GM19240 (cell line): ENCODE data around the gene C12orf54.
A peak's percentile ranks its signal among the peaks of the same experiment; 100 is the strongest.
"Not testable (repeated sequence)": the region's sequence is repeated elsewhere in the genome, so short reads cannot be mapped to it uniquely, and the experiment has no call there.

Source experiments
- DNase-seq: peaks from one replicate; pipeline ENCODE4 v3.0.0; 2011; ENCODE audit warnings: low spot score; ENCODE audit not compliant: insufficient read length

C12orf54 gene

GRCh38 chr12:48482198-48482597 is at the start of gene C12orf54:
Gene C12orf54 (plus strand): TSS chr12:48482498. CDS start chr12:48483297, 799 bp downstream.
- DNase-seq, result no peak

GRCh38 chr12:48434016-48434415 is 48.3 kb upstream of the C12orf54 start:
- not testable (repeated sequence) for DNase-seq

DNA sequence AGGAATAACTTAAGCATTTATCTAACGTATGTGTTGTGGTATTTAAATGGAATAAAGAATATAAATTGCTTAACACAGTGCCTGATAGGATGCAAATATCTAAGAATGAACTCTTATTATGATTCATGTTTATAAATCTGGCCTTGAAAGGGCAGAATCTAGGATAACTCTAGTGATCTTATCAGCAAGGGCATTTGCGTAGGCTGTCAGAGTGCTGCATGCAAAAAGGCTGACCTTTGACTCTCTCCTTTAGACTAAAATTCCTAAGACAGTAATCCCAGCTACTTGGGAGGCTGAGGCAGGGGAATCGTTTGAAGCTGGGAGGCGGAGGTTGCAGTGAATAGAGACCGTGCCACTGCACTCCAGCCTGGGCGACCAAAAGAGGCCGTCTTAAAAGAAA is 41.2 kb upstream of the C12orf54 start:
- no peak for DNase-seq

DNA sequence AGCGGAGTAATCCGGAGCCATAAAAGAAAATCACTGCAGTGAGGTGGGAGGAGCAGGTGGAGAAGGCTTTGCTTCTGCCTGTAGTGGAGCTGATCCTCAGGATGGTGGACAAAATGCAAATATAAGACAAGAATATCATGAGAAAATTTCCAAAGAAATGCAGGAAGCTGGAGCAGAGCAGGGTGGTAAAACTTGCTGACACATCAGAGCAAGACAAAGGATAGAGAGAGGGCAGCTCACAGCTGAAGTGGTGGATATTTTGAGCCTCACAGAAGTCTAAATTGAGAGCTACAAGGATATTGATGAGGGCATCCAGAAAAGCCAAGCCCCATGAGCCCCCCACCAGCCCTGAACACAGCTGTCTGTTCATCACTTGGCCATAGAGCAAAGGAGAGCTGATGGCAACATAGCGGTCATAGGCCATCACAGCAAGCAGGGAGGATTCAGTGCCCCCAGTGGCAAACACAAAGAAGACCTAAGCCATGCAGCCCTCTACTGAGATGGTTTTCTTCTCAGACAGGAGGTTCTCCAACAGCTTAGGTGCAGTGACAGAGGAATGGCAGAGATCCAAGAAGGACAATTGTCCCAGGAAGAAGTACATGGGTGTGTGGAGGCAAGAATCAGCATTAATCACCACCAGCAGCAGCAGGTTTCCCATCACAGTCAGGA is 40.0 kb upstream of the C12orf54 start:
- no peak for DNase-seq

- DNase-seq, result no peak
These were observed 36.8 kb upstream of the C12orf54 start for GRCh38 chr12:48445538-48445937.

- peak; percentile 2 for DNase-seq
These were observed 36.0 kb upstream of the C12orf54 start for GRCh38 chr12:48446161-48446776.

- no peak for DNase-seq
These were observed 34.5 kb upstream of the C12orf54 start for GRCh38 chr12:48447755-48448154.

DNA sequence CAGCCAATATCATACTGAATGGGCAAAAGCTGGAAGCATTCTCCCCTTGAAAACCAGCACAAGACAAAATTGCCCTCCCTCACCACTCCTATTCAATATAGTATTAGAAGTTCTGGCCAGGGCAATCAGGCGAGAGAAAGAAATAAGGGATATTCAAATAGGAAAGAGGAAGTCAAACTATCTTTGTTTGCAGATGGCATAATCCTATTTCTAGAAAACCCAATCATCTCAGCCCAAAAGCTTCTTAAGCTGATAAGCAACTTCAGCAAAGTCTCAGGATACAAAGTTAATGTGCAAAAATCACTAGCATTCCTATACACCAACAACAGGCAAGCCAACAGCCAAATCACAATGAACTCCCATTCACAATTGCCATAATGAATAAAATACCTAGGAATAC is 30.9 kb upstream of the C12orf54 start:
- no peak for DNase-seq

GRCh38 chr12:48452961-48453360 is 29.3 kb upstream of the C12orf54 start:
- DNase-seq, result not testable (repeated sequence)

GRCh38 chr12:48454667-48455066 is 27.6 kb upstream of the C12orf54 start:
- DNase-seq, result no peak

- DNase-seq, result no peak
These were observed 27.2 kb upstream of the C12orf54 start for GRCh38 chr12:48455116-48455515.

DNA sequence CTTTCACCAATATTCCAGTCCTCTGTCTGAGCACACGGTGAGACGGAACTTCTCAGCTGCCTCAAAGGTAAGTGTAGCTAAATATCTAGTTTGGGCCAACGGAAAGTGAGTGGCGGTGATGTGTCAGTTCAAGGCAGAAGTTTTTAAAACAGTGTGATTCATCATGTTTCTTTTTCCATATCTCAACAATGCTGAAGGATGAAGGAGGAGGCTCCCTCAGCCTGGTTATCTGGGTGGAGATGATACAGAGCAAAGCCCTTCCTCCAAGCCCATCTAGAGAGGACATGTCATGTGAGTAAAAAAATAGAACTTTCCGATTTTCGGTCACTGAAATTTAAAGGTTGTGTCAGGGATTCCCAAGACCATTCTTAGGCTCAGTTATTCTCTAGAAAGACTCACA is 23.0 kb upstream of the C12orf54 start:
- DNase-seq, result no peak

- not testable (repeated sequence) for DNase-seq
These were observed 13.3 kb upstream of the C12orf54 start for GRCh38 chr12:48469027-48469426.

GRCh38 chr12:48472259-48472658 is 10.0 kb upstream of the C12orf54 start, which contains the start of gene ANP32D:
Gene ANP32D (plus strand): TSS chr12:48472559. CDS start chr12:48472665, 106 bp downstream.
- DNase-seq, result no peak

GRCh38 chr12:48473061-48473460 is 9.2 kb upstream of the C12orf54 start:
- no peak for DNase-seq

GRCh38 chr12:48474497-48474896 is 7.8 kb upstream of the C12orf54 start:
- DNase-seq, result not testable (repeated sequence)

GRCh38 chr12:48482930-48483329 is 632 bp downstream of the C12orf54 start:
- no peak for DNase-seq

DNA sequence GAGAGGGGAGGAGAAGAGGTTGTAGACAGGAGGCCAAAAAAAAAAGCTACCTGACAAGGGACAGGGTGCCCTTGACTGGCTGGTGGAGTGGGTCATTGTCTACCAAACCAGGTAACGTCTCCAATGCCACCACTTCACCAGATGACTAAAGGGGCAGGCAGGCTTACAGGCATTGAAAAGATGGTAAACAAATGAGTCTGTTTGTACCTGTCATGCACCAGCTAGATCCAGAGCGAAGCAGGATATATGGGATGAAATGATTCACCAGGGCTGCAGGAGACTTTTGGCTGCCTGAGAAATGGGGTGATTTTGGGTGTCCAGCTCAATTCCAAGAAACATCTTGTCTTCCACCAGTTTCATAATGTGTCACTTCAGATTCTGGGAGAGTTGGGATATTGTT is 4.0 kb downstream of the C12orf54 start:
- DNase-seq, result no peak

- DNase-seq, result no peak
These were observed 4.4 kb downstream of the C12orf54 start for GRCh38 chr12:48486679-48487078.

GRCh38 chr12:48489012-48489411 is 6.7 kb downstream of the C12orf54 start:
- DNase-seq, result no peak

GRCh38 chr12:48489456-48489855 is 7.2 kb downstream of the C12orf54 start:
- DNase-seq, result not testable (repeated sequence)

DNA sequence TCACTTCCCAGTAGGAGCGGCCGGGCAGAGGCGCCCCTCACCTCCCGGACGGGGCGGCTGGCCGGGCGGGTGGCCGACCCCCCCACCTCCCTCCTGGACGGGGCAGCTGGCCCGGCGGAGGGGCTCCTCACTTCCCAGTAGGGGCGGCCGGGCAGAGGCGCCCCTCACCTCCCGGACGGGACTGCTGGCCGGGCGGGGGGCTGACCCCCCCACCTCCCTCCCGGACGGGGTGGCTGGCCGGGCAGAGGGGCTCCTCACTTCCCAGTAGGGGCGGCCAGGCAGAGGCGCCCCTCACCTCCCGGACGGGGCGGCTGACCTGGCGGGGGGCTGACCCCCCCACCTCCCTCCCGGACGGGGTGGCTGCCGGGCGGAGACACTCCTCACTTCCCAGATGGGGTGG is 18.0 kb downstream of the C12orf54 start:
- DNase-seq, result not testable (repeated sequence)

GRCh38 chr12:48506836-48507235 is 24.5 kb downstream of the C12orf54 start:
- DNase-seq, result not testable (repeated sequence)
